ENCODE measurements around the gene ERG.

The ERG gene

GRCh38 chr21:38477226-38477625, 21.1 kb downstream of the ERG start:
- no peaks in the 10 kb centered on the region for H3K9me3 ChIP-seq (ENCODE audit: control insufficient read depth, low read length)
- peaks cover 9% of the 10 kb centered on the region for H3K27me3 ChIP-seq (replicated peaks; ENCODE audit: control insufficient read depth, insufficient read depth, low read length, poor library complexity, severe bottlenecking)
- H3K4me3 ChIP-seq (ENCODE audit: insufficient read depth, low read depth, low read length, poor library complexity, severe bottlenecking): no peak overlapping the region
- H3K36me3 ChIP-seq (ENCODE audit: control insufficient read depth, insufficient read depth, low read length): no peaks in the 10 kb centered on the region
- no peaks in the 10 kb centered on the region for H3K4me1 ChIP-seq (ENCODE audit: control insufficient read depth, insufficient read depth, low read length, poor library complexity, severe bottlenecking)
- no peak for DNase-seq
- H3K27ac ChIP-seq (ENCODE audit: insufficient read depth, low read length, poor library complexity, severe bottlenecking): no peak overlapping the region

- H3K9me3 ChIP-seq (ENCODE audit: control insufficient read depth, low read length): no peaks in the 10 kb centered on the region
- no peak overlapping the region for H3K4me3 ChIP-seq (ENCODE audit: insufficient read depth, low read depth, low read length, poor library complexity, severe bottlenecking)
- no peaks in the 10 kb centered on the region for H3K4me1 ChIP-seq (ENCODE audit: control insufficient read depth, insufficient read depth, low read length, poor library complexity, severe bottlenecking)
- H3K27me3 ChIP-seq (replicated peaks; ENCODE audit: control insufficient read depth, insufficient read depth, low read length, poor library complexity, severe bottlenecking): peaks cover 9% of the 10 kb centered on the region
- no peak overlapping the region for H3K27ac ChIP-seq (ENCODE audit: insufficient read depth, low read length, poor library complexity, severe bottlenecking)
- H3K36me3 ChIP-seq (ENCODE audit: control insufficient read depth, insufficient read depth, low read length): no peaks in the 10 kb centered on the region
- no peak for DNase-seq
Measured at GRCh38 chr21:38476385-38476784, 21.9 kb downstream of the ERG start.

GRCh38 chr21:38475519-38475918, 22.8 kb downstream of the ERG start:
- DNase-seq: no peak
- H3K27me3 ChIP-seq (replicated peaks; ENCODE audit: control insufficient read depth, insufficient read depth, low read length, poor library complexity, severe bottlenecking): peaks cover 9% of the 10 kb centered on the region

GRCh38 chr21:38474796-38475195, 23.5 kb downstream of the ERG start:
- no peaks in the 10 kb centered on the region for H3K9me3 ChIP-seq (ENCODE audit: control insufficient read depth, low read length)
- no peak for DNase-seq
- no peak overlapping the region for H3K27ac ChIP-seq (ENCODE audit: insufficient read depth, low read length, poor library complexity, severe bottlenecking)
- H3K36me3 ChIP-seq (ENCODE audit: control insufficient read depth, insufficient read depth, low read length): no peaks in the 10 kb centered on the region
- H3K4me3 ChIP-seq (ENCODE audit: insufficient read depth, low read depth, low read length, poor library complexity, severe bottlenecking): no peak overlapping the region
- H3K4me1 ChIP-seq (ENCODE audit: control insufficient read depth, insufficient read depth, low read length, poor library complexity, severe bottlenecking): no peaks in the 10 kb centered on the region
- peaks cover 9% of the 10 kb centered on the region for H3K27me3 ChIP-seq (replicated peaks; ENCODE audit: control insufficient read depth, insufficient read depth, low read length, poor library complexity, severe bottlenecking)

More at GRCh38 chr21:38475519-38475918, 22.8 kb downstream of the ERG start:
- Histone ChIP-seq H3K4me1 (ENCODE audit: control insufficient read depth, insufficient read depth, low read length, poor library complexity, severe bottlenecking) (no peaks in the 10 kb centered on the region), H3K36me3 (ENCODE audit: control insufficient read depth, insufficient read depth, low read length) (no peaks in the 10 kb centered on the region), H3K27ac (ENCODE audit: insufficient read depth, low read length, poor library complexity, severe bottlenecking) (no peak overlapping the region), H3K9me3 (ENCODE audit: control insufficient read depth, low read length) (no peaks in the 10 kb centered on the region), H3K4me3 (ENCODE audit: insufficient read depth, low read depth, low read length, poor library complexity, severe bottlenecking) (no peak overlapping the region)

GRCh38 chr21:38474124-38474523, 24.2 kb downstream of the ERG start:
- no peaks in the 10 kb centered on the region for H3K36me3 ChIP-seq (ENCODE audit: control insufficient read depth, insufficient read depth, low read length)
- peaks cover 9% of the 10 kb centered on the region for H3K27me3 ChIP-seq (replicated peaks; ENCODE audit: control insufficient read depth, insufficient read depth, low read length, poor library complexity, severe bottlenecking)
- no peak overlapping the region for H3K4me3 ChIP-seq (ENCODE audit: insufficient read depth, low read depth, low read length, poor library complexity, severe bottlenecking)
- no peaks in the 10 kb centered on the region for H3K4me1 ChIP-seq (ENCODE audit: control insufficient read depth, insufficient read depth, low read length, poor library complexity, severe bottlenecking)
- no peaks in the 10 kb centered on the region for H3K9me3 ChIP-seq (ENCODE audit: control insufficient read depth, low read length)
- no peak overlapping the region for H3K27ac ChIP-seq (ENCODE audit: insufficient read depth, low read length, poor library complexity, severe bottlenecking)
- DNase-seq: no peak

GRCh38 chr21:38472412-38473108, 25.7 kb downstream of the ERG start:
- Histone ChIP-seq H3K4me3 (ENCODE audit: insufficient read depth, low read depth, low read length, poor library complexity, severe bottlenecking) (no peak overlapping the region), H3K27ac (ENCODE audit: insufficient read depth, low read length, poor library complexity, severe bottlenecking) (no peak overlapping the region), H3K36me3 (ENCODE audit: control insufficient read depth, insufficient read depth, low read length) (no peaks in the 10 kb centered on the region), H3K9me3 (ENCODE audit: control insufficient read depth, low read length) (no peaks in the 10 kb centered on the region), H3K4me1 (ENCODE audit: control insufficient read depth, insufficient read depth, low read length, poor library complexity, severe bottlenecking) (no peaks in the 10 kb centered on the region), H3K27me3 (replicated peaks; ENCODE audit: control insufficient read depth, insufficient read depth, low read length, poor library complexity, severe bottlenecking) (peaks cover 9% of the 10 kb centered on the region)
- no peak for DNase-seq

- H3K4me1 ChIP-seq (ENCODE audit: control insufficient read depth, insufficient read depth, low read length, poor library complexity, severe bottlenecking): no peaks in the 10 kb centered on the region
Measured at GRCh38 chr21:38471766-38472165, 26.5 kb downstream of the ERG start.

GRCh38 chr21:38470755-38471154, 27.5 kb downstream of the ERG start:
- Histone ChIP-seq H3K27me3 (replicated peaks; ENCODE audit: control insufficient read depth, insufficient read depth, low read length, poor library complexity, severe bottlenecking) (peaks cover 8% of the 10 kb centered on the region), H3K27ac (ENCODE audit: insufficient read depth, low read length, poor library complexity, severe bottlenecking) (no peak overlapping the region), H3K4me1 (ENCODE audit: control insufficient read depth, insufficient read depth, low read length, poor library complexity, severe bottlenecking) (no peaks in the 10 kb centered on the region), H3K9me3 (ENCODE audit: control insufficient read depth, low read length) (no peaks in the 10 kb centered on the region), H3K4me3 (ENCODE audit: insufficient read depth, low read depth, low read length, poor library complexity, severe bottlenecking) (no peak overlapping the region), H3K36me3 (ENCODE audit: control insufficient read depth, insufficient read depth, low read length) (no peaks in the 10 kb centered on the region)
- DNase-seq: no peak

More at GRCh38 chr21:38471766-38472165, 26.5 kb downstream of the ERG start:
- Histone ChIP-seq H3K4me3 (ENCODE audit: insufficient read depth, low read depth, low read length, poor library complexity, severe bottlenecking) (no peak overlapping the region), H3K36me3 (ENCODE audit: control insufficient read depth, insufficient read depth, low read length) (no peaks in the 10 kb centered on the region), H3K27me3 (replicated peaks; ENCODE audit: control insufficient read depth, insufficient read depth, low read length, poor library complexity, severe bottlenecking) (peaks cover 9% of the 10 kb centered on the region), H3K27ac (ENCODE audit: insufficient read depth, low read length, poor library complexity, severe bottlenecking) (no peak overlapping the region), H3K9me3 (ENCODE audit: control insufficient read depth, low read length) (no peaks in the 10 kb centered on the region)
- DNase-seq: no peak

- H3K9me3 ChIP-seq (ENCODE audit: control insufficient read depth, low read length): no peaks in the 10 kb centered on the region
- no peak overlapping the region for H3K27ac ChIP-seq (ENCODE audit: insufficient read depth, low read length, poor library complexity, severe bottlenecking)
- no peak overlapping the region for H3K4me3 ChIP-seq (ENCODE audit: insufficient read depth, low read depth, low read length, poor library complexity, severe bottlenecking)
- H3K27me3 ChIP-seq (replicated peaks; ENCODE audit: control insufficient read depth, insufficient read depth, low read length, poor library complexity, severe bottlenecking): no peaks in the 10 kb centered on the region
- H3K36me3 ChIP-seq (ENCODE audit: control insufficient read depth, insufficient read depth, low read length): no peaks in the 10 kb centered on the region
- DNase-seq: no peak
- no peaks in the 10 kb centered on the region for H3K4me1 ChIP-seq (ENCODE audit: control insufficient read depth, insufficient read depth, low read length, poor library complexity, severe bottlenecking)
Measured at GRCh38 chr21:38469642-38470041, 28.6 kb downstream of the ERG start.

- DNase-seq: no peak
- no peaks in the 10 kb centered on the region for H3K4me1 ChIP-seq (ENCODE audit: control insufficient read depth, insufficient read depth, low read length, poor library complexity, severe bottlenecking)
- no peaks in the 10 kb centered on the region for H3K36me3 ChIP-seq (ENCODE audit: control insufficient read depth, insufficient read depth, low read length)
- no peak overlapping the region for H3K27ac ChIP-seq (ENCODE audit: insufficient read depth, low read length, poor library complexity, severe bottlenecking)
- no peaks in the 10 kb centered on the region for H3K9me3 ChIP-seq (ENCODE audit: control insufficient read depth, low read length)
- H3K27me3 ChIP-seq (replicated peaks; ENCODE audit: control insufficient read depth, insufficient read depth, low read length, poor library complexity, severe bottlenecking): no peaks in the 10 kb centered on the region
- H3K4me3 ChIP-seq (ENCODE audit: insufficient read depth, low read depth, low read length, poor library complexity, severe bottlenecking): no peak overlapping the region
Measured at GRCh38 chr21:38468989-38469388, 29.3 kb downstream of the ERG start.

All from effector memory CD4-positive, alpha-beta T cell (primary cell).